Astrocyte (in vitro differentiated cells and primary cell): Measurements from ENCODE around the gene TMCO1. TPM values are rescaled to one million over a fixed set of nuclear protein-coding genes. Genes with fewer than 3 reads are reported as not detected.

Source experiments
- DNase-seq: peaks from one replicate; pipeline ENCODE4 v3.0.0-alpha.2; 2010; ENCODE audit warnings: low read depth
- FAIRE-seq: peaks from 2 replicates; lab custom pipeline; 2011; peaks lifted over from hg19 to GRCh38; lab: Jason Lieb, UNC
- H2AFZ ChIP-seq: 2 replicates; pipeline ENCODE4 v1.6.0; 2012; ENCODE audit warnings: low read depth, low read length, inconsistent platforms
- H3K27ac ChIP-seq: 2 replicates; pipeline ENCODE4 v1.5.1; 2011; ENCODE audit warnings: low read depth, low read length, inconsistent platforms
- H3K27me3 ChIP-seq: 2 replicates; pipeline ENCODE4 v1.6.0; 2011; ENCODE audit warnings: low read length, inconsistent platforms; ENCODE audit not compliant: insufficient read depth
- H3K36me3 ChIP-seq: 2 replicates; pipeline ENCODE4 v1.5.1; 2011; ENCODE audit warnings: low read length, inconsistent platforms; ENCODE audit not compliant: insufficient read depth
- H3K4me1 ChIP-seq: 2 replicates; pipeline ENCODE4 v1.5.1; 2011; ENCODE audit warnings: low read length, inconsistent platforms; ENCODE audit not compliant: insufficient read depth
- H3K4me2 ChIP-seq: 2 replicates; pipeline ENCODE4 v1.6.0; 2012; ENCODE audit warnings: low read length, inconsistent platforms
- H3K4me3 ChIP-seq: 2 replicates; pipeline ENCODE4 v1.5.1; 2011; ENCODE audit warnings: low read depth, mild to moderate bottlenecking, low read length, inconsistent platforms; ENCODE audit not compliant: insufficient read depth
- H3K79me2 ChIP-seq: 2 replicates; pipeline ENCODE4 v1.6.0; 2012; ENCODE audit warnings: mild to moderate bottlenecking, low read length, inconsistent platforms; ENCODE audit not compliant: insufficient read depth
- H3K9ac ChIP-seq: 2 replicates; pipeline ENCODE4 v1.6.0; 2012; ENCODE audit warnings: mild to moderate bottlenecking, low read length, inconsistent platforms
- H3K9me3 ChIP-seq: 2 replicates; pipeline ENCODE4 v1.5.1; 2012; ENCODE audit warnings: low read depth, mild to moderate bottlenecking, low read length, inconsistent platforms; ENCODE audit not compliant: insufficient read depth
- H4K20me1 ChIP-seq: 2 replicates; pipeline ENCODE4 v1.6.0; 2012; ENCODE audit warnings: low read length, inconsistent platforms; ENCODE audit not compliant: insufficient read depth
- H3K27ac Mint-ChIP-seq: one replicate; pipeline ENCODE4 v1.8.0; 2021; ENCODE audit warnings: mild to moderate bottlenecking, mixed read lengths; ENCODE audit not compliant: unreplicated experiment
- H3K27me3 Mint-ChIP-seq: one replicate; pipeline ENCODE4 v1.8.0; 2021; ENCODE audit warnings: low read depth, mixed read lengths; ENCODE audit not compliant: unreplicated experiment
- H3K36me3 Mint-ChIP-seq: one replicate; pipeline ENCODE4 v1.8.0; 2021; ENCODE audit warnings: low read depth, mixed read lengths; ENCODE audit not compliant: unreplicated experiment
- H3K4me1 Mint-ChIP-seq: one replicate; pipeline ENCODE4 v1.8.0; 2021; ENCODE audit warnings: low read depth, mixed read lengths; ENCODE audit not compliant: unreplicated experiment
- H3K4me3 Mint-ChIP-seq: one replicate; pipeline ENCODE4 v1.8.0; 2021; ENCODE audit warnings: mild to moderate bottlenecking, moderate library complexity, mixed read lengths; ENCODE audit not compliant: unreplicated experiment
- H3K9me3 Mint-ChIP-seq: one replicate; pipeline ENCODE4 v1.8.0; 2021; ENCODE audit warnings: mild to moderate bottlenecking, mixed read lengths; ENCODE audit not compliant: unreplicated experiment
- EZH2 ChIP-seq: IDR thresholded peaks from 2 replicates; pipeline ENCODE4 v1.6.1; 2012; ENCODE audit warnings: mild to moderate bottlenecking, low read length, inconsistent platforms; ENCODE audit not compliant: insufficient read depth
- total RNA-seq: library from RNA; stranded (reverse); gene quantifications from 2 replicates; pipeline ENCODE4 v1.2.1, GENCODE V29; 2021
- TF ChIP-seq, protein P1 (sequence below): IDR thresholded peaks from 2 replicates; pipeline ENCODE4 v1.5.1; 2011; ENCODE audit warnings: low read depth, mild to moderate bottlenecking, inconsistent platforms, low read length, moderate library complexity; ENCODE audit not compliant: insufficient read depth

TMCO1 gene
- total RNA-seq, 1 donor from 2014 or later: 135 TPM

DNA sequence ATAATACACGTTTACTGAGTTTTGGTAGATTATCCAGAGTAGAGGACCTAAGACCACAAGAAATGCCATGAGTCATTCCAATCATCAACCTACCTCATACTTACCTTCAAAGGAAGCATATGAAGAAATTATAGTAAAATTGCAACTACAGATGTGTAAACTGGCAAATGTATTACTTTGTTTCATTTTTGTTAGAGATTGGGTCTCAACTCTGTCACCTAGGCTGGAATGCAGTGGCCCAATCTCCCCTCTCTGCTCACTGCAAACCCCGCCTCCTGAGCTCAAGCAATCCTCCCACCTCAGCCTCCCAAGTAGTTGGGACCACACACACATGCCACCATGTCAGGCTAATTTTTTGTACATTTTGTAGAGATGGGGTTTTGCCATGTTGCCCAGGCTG, 5.2 kb downstream of the TMCO1 start:
- no peak overlapping the region for H3K27ac Mint-ChIP-seq
- TF ChIP-seq, protein P1, sequence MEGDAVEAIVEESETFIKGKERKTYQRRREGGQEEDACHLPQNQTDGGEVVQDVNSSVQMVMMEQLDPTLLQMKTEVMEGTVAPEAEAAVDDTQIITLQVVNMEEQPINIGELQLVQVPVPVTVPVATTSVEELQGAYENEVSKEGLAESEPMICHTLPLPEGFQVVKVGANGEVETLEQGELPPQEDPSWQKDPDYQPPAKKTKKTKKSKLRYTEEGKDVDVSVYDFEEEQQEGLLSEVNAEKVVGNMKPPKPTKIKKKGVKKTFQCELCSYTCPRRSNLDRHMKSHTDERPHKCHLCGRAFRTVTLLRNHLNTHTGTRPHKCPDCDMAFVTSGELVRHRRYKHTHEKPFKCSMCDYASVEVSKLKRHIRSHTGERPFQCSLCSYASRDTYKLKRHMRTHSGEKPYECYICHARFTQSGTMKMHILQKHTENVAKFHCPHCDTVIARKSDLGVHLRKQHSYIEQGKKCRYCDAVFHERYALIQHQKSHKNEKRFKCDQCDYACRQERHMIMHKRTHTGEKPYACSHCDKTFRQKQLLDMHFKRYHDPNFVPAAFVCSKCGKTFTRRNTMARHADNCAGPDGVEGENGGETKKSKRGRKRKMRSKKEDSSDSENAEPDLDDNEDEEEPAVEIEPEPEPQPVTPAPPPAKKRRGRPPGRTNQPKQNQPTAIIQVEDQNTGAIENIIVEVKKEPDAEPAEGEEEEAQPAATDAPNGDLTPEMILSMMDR: no peak
- TF ChIP-seq EZH2: no peak

DNA sequence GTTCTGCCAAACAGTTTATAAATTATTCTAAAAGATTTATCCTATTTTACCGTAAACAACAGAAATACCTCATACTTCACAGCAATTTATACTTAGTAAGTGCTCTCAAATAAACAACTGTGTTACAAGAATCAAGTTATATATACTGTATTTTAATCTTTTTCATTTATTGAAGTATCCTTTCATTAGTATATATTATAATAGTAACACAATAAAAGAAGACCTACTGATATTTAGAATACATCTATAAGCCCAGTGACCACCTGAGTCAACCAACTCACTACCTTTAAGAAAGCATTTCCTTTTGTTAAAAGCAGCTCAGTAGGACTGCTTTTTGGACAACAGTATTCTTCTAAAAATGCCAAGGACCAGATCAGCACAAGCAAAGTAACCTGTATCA, 5.9 kb downstream of the TMCO1 start:
- H3K79me2 ChIP-seq: peaks cover 85% of the 10 kb centered on the region
- no peaks in the 10 kb centered on the region for H3K9me3 ChIP-seq
- no peaks in the 10 kb centered on the region for H3K27me3 ChIP-seq
- no peak overlapping the region for H3K27ac ChIP-seq
- TF ChIP-seq, protein P1: no peak
- no peak for TF ChIP-seq EZH2
- peaks cover 35% of the 10 kb centered on the region for H4K20me1 ChIP-seq
- no peak overlapping the region for H2AFZ ChIP-seq
- FAIRE-seq: no peak
- no peak overlapping the region for H3K4me3 Mint-ChIP-seq
- no peak overlapping the region for H3K9ac ChIP-seq
- H3K27me3 Mint-ChIP-seq: no peaks in the 10 kb centered on the region
- no peak overlapping the region for H3K4me2 ChIP-seq
- H3K4me3 ChIP-seq: no peak overlapping the region
- peaks cover under 1% of the 10 kb centered on the region for H3K4me1 ChIP-seq
- H3K9me3 Mint-ChIP-seq: no peaks in the 10 kb centered on the region
- no peak overlapping the region for H3K27ac Mint-ChIP-seq
- no peak for DNase-seq
- H3K36me3 Mint-ChIP-seq: peaks cover 11% of the 10 kb centered on the region
- H3K4me1 Mint-ChIP-seq: peaks cover 5% of the 10 kb centered on the region
- peaks cover 50% of the 10 kb centered on the region for H3K36me3 ChIP-seq

More for the DNA sequence above, 5.2 kb downstream of the TMCO1 start:
- Histone ChIP-seq H3K27me3 (no peaks in the 10 kb centered on the region), H3K9ac (no peak overlapping the region), H3K4me1 (peaks cover 5% of the 10 kb centered on the region), H2AFZ (no peak overlapping the region), H3K4me2 (no peak overlapping the region), H3K27ac (no peak overlapping the region), H4K20me1 (peaks cover 31% of the 10 kb centered on the region), H3K9me3 (no peaks in the 10 kb centered on the region), H3K79me2 (peaks cover 85% of the 10 kb centered on the region), H3K4me3 (no peak overlapping the region), H3K36me3 (peaks cover 44% of the 10 kb centered on the region)
- peaks cover 8% of the 10 kb centered on the region for H3K4me1 Mint-ChIP-seq
- H3K4me3 Mint-ChIP-seq: no peak overlapping the region
- no peaks in the 10 kb centered on the region for H3K9me3 Mint-ChIP-seq
- peaks cover 11% of the 10 kb centered on the region for H3K36me3 Mint-ChIP-seq
- DNase-seq: no peak
- H3K27me3 Mint-ChIP-seq: no peaks in the 10 kb centered on the region
- FAIRE-seq: no peak

DNA sequence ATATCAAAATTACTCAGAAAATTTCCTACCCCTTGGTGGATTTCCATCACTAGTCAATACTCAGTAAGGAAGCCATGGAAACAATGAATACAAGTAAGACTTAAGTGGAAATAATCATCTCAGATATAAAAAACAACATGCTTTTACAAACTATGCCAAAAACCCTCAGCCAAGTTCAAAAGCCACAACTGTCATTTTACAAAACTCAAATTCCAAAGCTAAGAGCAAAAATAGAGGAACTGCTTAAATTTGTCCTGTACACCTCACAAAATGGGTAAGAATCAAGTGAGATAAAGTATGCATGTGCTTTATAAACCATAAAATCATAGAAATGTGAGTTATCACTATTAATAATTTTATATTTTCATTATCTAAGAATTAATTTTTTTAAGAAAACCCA, 9.6 kb downstream of the TMCO1 start:
- Histone ChIP-seq H3K4me2 (no peak overlapping the region), H3K36me3 (peaks cover 28% of the 10 kb centered on the region), H3K9me3 (no peaks in the 10 kb centered on the region), H3K4me1 (no peaks in the 10 kb centered on the region), H3K4me3 (no peak overlapping the region), H4K20me1 (peaks cover 40% of the 10 kb centered on the region), H3K27ac (no peak overlapping the region), H3K9ac (no peak overlapping the region), H3K27me3 (no peaks in the 10 kb centered on the region), H2AFZ (no peak overlapping the region), H3K79me2 (peaks cover 70% of the 10 kb centered on the region)
- H3K27me3 Mint-ChIP-seq: no peaks in the 10 kb centered on the region
- no peak for FAIRE-seq
- TF ChIP-seq, protein P1: no peak
- TF ChIP-seq EZH2: no peak
- no peaks in the 10 kb centered on the region for H3K9me3 Mint-ChIP-seq
- no peak overlapping the region for H3K27ac Mint-ChIP-seq
- no peak overlapping the region for H3K4me3 Mint-ChIP-seq
- H3K36me3 Mint-ChIP-seq: peaks cover under 1% of the 10 kb centered on the region
- peaks cover 1% of the 10 kb centered on the region for H3K4me1 Mint-ChIP-seq
- no peak for DNase-seq
